Activated CD4-positive, alpha-beta T cell treated with anti-CD3 and anti-CD28 coated beads, Interleukin-2, amount 50 U/mL, for 16 hours (primary cell): ENCODE results near the gene SLC2A13.
"Not testable (repeated sequence)": the region's sequence is repeated elsewhere in the genome, so short reads cannot be mapped to it uniquely, and the experiment has no call there.

Experiments used
- DNase-seq: peaks from one replicate; pipeline ENCODE4 v3.0.0-alpha.2; 2020

The SLC2A13 gene

DNA sequence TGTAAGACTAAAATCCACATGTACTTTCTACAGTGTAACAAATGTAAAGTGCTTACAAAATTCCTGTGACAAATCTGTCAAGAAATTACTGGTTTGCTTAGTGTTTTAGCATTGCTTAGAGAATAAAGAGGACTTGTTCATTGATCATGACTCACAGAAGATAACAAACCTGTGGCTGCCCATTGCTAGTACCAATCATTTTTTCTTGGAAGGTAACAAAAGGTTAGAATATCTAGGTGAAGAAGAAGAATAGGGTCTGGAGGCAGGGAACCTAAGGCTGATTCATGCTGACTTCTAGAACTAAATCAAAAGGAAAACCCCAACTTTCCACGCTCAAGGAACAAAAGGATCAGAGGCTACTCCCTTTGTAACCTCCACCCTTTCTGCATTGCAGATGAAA lies 253.5 kb downstream of the SLC2A13 start:
- no peak for DNase-seq

DNA sequence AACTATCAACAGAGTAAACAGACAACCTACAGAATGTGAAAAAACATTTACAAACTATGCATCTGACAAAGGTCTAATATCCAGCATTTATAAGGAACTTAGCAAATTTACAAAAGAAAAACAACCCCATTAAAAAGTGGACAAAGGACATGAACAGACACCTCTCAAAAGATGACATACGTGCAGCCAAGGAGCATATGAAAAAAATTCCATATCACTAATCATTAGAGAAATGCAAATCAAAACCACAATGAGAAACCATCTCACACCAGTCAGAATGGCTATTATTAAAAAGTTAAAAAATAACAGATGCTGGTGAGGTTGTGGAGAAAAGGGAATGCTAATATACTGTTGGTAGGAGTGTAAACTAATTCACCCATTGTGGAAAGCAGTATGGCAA lies 257.7 kb downstream of the SLC2A13 start:
- DNase-seq, result not testable (repeated sequence)

DNA sequence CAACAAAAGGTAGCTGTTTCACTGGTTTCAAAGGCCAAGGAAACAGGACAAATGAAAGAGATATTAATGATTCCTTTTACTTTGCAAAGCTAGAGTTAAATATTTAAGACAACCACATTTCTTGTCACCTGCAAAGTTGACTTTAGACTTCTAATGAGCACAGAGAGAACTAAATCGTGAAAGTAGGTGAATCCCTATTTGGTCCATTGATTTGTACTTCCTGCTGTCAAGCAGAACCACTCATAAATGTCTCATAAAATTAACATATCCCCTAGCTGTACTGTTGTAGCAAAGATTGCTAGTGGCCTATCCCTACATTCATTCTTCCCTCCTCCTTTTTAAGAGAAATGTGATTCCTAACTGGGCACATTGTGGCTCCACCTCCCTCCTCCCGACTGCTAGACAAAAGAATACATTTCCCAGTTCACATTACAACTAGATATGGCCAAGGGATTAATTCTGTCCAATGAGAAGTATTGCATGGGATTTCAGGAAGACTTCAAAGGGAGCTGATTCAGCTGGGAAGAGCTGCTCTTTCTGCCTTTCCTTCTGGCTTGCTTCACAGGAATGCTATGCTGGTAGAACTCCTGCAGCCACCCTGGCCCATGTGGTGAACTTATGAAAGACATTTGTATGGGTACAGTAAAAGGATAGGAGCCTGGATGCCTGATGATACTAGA lies 258.8 kb downstream of the SLC2A13 start:
- no peak for DNase-seq

DNA sequence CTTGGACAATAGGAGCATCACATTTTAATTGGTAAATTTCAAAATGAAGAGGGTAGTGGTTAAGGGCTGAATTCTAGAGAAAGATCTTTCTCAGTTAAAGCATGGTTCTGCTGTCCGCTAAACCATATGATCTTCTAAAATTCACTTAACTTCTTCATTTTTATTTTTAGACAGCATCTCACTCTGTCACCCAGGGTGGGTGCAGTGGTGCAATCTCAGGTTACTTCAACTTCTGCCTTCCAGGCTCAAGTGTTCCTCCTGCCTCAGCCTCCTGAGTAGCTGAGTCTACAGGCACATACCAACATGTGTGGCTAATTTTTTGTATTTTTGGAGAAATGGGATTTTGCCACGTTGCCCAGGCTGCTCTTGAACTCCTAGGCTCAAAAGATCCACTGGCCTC lies 259.6 kb downstream of the SLC2A13 start:
- DNase-seq, result no peak

DNA sequence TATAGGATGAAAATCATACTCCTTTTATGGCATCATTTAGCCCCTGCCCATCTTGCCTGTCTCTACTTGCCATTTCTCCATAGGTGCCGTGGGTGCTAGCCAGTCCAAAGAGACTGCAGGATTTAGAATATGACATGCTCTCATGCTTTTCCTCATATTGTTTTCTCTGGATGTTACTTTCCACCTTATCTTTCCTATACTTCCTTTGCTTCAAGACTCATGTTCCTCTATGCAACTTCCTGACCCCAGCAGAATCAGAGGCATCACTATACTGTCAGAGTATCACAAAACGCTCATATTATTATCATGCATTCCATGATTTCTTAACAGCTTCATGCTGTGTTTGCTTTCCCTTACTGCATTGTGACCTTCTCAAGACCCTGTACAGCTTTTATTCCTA lies 265.5 kb downstream of the SLC2A13 start:
- DNase-seq, result no peak

DNA sequence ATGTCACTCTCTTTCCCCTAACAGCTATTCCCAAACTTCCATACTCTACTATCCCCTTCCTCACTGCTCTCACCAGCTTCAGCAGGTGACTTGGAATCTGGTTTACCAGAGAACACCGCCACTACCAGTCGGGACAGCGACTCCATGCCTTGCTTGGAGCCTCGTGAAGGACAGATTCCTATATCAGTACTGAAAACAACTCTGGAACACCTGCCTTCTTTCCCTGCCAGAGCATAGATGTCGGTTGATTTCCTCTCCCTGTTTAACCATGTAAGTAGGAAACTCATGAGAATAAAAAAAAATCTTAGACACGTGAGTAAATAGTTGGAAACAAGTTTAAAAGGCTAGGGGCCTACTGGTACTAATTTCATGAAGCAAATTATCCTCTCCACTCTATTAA lies 266.8 kb downstream of the SLC2A13 start:
- no peak for DNase-seq

DNA sequence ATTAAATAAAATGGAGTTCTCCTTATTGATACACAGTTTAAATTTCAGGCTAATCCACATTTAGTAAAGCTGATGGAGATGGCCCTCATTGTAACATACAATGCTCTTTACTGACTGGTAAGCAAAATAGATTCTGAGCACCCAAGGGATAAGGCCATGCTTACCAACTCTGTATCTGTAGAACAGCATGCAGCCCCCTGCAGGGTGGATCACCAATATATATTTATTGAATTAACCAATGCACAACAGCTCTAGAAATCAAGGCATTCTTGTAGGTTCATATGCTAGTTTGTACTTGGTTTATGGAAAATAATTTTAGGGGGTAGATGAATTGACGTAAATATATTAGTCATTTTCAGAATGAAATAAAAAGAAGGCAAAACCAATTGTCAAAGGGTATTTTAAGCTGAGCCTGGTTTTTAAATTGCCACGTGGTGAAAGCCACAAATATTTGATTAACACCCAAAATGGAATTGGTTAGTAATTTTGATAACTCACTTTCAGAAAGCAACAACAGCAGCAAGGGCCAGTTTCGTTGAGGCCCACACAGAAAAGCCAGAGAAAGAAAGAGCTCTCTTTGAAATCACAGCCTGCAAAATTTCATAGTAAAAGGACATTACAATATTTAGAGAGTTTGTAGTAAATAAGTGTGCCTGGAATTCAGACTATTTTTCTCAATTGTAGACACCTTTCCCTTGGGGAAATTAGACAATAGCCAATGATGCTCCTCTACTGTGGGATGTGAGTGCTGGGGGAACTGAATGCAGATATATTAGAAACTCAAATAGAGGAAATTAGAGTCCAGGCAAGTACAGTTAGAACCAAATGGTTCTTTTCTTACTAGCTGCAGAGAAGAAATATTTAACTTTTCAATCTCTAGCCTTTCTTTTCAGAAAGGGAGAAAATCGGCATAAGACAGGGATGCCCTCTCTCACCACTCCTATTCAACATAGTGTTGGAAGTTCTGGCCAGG lies 270.1 kb downstream of the SLC2A13 start:
- DNase-seq, result no peak

DNA sequence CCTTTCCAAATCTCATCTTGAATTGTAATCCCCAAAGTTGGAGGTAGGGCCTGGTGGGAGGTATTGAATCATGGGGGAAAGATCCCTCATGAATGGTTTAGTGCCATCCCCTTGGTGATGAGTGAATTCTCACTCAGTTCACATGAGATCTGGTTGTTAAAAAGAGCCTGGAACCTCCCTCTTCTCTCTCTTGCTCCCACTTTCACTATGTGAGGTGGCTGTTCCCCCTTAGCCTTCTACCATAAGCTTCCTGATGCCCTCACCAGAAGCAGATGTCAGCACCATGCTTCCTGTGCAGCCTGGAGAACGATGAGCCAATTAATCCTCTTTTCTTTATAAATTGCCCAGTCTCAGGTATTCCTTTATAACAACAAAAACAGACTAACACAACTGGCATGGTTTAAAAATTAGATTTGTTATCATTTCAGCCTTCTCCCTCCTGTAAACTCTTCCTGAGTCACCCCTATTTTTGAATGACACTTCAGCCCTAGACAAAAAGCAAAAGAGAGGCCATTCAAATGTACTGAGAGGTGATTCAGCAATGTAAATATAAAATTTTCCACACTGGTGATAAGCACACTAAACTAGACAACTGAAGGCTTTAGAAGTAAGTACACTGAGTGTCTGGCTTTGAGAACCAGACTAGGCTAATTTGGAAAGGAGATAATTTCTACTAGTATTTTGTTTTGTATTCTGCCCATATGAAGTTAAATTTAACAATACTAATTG lies 274.1 kb downstream of the SLC2A13 start:
- DNase-seq, result no peak

DNA sequence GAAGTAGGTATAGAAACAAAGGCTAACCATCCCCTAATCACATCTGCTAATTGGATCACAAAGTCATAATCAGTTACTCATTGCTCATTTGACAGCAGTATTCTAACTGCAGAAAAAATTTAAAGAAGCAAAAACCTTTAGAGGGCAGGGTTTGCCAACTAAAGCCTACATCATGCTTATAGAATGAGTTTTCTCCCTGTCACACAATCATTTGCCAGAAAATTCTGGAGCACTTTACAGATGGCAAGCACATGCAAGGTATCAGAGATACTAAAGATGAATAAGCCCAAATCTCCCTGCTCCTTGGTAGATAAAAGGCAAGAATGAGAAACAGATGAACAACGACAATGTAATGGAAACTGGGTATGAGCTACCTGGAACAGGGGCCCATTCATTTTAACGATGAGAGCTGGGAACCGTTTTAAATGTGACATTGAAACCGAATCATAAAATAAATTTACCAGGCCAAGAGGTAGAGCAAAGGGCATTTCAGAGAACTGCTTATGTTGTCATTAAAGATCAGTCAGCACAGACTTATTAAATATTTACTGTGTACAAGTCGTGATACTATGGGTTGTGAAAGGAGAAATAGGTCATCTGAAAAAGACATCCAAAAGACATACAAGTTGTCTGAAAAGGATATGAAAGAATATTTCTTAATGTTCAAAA lies 274.9 kb downstream of the SLC2A13 start:
- no peak for DNase-seq

DNA sequence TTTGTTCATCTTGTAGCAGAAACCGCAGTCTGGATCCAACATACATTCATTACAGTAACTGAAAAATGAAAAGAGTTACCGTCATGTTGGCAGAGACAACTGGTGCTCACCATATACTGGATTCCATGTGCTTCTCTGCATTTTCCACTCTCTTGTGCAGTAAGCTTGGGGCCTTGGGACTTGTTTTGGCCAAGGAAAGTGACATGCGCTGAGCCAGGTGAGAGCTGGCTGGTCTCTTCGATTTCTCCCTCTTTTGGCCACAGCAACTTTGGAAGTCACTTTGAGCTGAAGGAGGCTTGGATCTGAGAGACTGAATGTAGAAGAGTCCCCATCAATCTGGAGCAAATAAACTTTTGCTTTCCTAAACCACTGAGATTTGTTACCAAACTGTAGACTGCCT lies 275.7 kb downstream of the SLC2A13 start:
- DNase-seq, result no peak

DNA sequence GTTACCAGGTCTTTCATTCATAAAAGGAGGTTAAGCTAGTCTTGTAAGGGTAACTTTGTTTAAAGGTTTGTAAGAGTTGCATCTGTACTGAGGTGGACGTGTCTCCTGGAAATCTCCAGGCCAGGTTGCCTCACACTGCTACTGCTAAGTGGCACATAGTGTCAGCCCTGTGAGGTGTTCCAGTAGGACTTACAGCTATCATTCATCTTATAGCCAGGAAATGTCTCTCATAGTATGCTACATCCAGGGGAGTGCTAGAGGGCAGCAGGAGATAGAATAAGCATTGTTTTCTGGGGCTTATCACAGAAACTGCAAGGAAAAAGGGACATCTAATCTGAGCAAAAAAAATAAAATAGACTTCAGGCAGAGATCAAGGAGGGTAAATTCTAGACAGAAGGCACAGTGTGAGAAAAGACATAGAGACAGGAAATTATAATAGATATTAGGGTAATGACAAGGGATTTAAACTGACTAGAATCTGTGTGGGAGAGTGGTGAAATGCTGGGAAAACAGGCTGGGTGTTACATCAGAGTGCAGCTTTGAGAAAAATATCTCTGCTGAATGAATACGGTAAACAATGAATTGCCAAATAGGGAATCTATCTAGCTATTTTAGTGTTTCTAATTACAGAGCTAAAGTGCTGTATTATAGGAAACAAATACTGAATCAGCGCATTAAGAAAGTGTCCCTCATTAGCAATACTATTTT lies 281.2 kb downstream of the SLC2A13 start:
- no peak for DNase-seq

DNA sequence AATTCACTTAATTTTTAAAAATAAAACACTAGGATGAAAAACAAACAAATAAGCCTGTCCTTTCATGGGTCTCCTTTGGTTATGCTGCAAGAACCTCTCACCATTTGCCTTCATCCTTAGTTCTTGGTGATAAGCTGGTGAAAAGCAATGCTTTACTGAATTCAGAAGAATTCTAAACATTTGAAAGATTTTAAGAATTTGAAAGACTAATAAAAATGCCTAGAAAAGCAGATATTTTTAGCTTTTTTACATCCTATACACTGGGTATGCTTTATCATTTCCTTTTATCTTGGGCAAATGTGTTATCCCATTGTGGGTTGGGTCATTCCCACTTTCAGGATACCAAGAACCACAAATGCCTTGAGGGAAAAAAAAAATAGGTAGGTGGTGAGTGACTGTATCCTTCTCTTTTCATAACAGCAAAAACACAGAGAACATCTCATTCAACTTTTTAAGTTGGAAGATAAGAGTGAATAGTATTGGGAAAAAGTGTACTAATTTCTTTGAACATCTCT lies 289.2 kb downstream of the SLC2A13 start:
- no peak for DNase-seq

DNA sequence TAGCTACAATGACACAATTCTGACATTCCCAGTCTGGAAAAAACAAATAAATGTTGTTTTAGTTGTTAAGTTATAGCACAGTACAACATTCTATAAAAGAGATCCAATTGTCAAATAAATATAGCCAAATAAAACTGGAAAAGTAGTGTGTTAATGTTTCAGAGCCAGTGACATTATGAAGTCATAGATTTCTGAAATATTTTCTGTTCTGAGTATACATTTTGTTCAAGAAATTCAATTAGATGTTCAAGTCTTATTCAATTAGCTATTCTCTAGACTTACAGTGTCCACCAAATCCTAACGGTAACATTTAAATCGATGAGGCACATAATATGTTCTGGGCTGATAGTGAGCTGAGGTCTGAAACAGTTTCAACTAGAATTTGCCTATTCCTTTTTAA lies 290.1 kb downstream of the SLC2A13 start:
- DNase-seq, result no peak

DNA sequence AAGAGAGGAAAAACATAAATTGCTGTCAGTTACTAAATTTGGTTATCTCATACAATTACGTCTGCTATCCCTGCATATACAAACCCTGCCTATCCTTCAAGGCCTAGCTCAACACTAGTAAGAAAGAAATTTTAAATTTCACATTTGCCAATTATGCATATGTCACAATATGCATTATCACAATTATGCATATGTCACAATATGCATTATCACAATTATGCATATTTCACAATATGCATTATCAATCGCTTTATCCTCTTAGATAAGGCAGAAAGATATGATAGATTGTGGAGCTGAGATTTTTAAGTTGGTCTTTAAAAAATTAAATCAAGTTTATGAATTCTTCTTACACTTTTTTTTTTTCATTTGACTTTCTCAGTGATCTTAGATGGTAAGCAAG lies 291.3 kb downstream of the SLC2A13 start:
- DNase-seq, result no peak

DNA sequence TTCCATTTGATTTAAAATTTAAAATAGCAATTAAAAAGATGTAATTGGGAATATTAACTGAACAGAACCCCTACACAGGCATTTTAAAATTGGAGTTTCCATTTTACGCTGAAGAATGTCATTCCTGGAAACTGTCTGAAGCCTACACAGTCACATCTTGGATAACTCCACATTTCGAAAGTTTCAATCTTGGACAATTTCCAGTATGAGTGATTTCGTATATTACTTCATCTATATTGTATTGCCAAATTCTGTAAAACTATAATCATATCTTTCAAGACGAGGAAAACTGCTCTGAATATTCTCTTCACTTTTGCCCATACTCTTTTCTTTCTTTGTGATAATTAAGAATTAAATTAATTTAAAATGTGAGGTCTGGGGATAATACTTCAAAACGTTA lies 292.1 kb downstream of the SLC2A13 start:
- DNase-seq, result no peak

DNA sequence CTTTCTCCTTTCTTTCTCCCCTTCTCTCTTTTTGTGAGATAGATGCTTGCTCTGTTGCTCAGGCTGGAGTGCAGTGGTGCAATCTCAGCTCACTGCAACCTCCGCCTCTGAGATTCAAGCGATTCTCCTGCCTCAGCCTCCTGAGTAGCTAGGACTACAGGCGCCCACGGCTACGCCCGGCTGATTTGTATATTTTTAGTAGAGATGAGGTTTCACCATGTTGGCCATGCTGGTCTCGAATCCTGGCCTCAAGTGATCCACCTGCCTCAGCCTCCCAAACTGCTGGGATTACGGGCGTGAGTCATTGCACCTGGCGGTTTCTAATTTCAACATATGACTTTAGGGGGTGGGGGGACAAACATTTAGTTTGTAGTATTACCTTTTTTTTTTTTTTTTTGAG lies 293.4 kb downstream of the SLC2A13 start:
- not testable (repeated sequence) for DNase-seq

DNA sequence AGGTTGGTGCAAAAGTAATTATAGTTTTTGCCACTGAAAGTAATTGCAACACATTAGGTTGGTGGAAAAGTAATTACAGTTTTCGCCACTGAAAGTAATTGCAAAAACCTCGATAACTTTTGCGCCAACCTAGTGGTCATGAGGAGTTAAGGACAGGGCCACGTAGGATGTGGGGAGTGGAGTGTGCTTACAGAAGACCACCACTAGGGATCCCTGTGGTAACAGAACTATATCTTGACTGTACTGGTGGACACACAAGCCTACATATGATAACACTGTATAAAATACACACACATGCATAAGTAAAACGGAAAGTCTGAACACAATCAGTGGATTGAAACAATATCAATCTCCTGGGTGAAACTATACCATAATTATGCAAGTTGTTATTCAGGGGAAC lies 298.8 kb downstream of the SLC2A13 start:
- peak; percentile 7 for DNase-seq

DNA sequence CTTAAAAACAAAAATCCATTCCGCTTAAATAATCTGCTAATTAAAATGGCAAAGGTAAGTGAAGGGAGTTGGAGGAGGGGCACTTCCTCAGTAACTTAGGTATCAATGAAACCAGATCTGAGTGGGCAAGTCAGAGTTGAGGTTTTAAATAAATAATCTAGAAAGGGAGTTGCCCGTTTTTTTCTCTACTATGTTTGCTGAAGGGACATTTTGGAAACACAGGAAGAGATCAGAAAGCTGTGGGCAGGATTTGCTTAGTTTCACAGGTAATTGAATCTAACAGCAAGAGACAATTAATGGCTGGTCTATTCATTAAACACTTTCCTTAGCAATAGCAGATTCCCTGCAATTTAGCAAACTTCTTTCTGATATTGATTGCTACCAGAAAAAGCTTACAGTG lies 300.2 kb downstream of the SLC2A13 start:
- no peak for DNase-seq

DNA sequence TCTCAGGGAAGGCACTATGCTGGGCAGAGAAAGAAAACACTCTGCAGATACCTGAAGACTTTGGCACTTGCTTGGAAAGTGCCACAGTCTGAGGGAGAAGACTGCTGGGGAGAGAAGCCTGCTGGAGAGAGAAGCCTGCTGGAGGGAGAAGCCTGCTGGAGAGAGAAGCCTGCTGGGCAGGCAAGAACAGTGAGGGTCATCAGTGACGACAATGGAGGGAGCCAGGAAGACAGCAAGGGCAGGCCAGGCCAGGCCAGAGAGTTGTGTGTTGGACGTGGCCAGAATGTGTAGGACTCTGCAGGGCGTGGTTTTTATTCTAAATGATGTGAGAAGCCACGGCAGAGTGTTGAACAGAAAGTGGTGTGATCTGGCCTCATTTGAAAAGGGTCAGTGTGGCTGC lies 301.0 kb downstream of the SLC2A13 start:
- DNase-seq, result no peak

DNA sequence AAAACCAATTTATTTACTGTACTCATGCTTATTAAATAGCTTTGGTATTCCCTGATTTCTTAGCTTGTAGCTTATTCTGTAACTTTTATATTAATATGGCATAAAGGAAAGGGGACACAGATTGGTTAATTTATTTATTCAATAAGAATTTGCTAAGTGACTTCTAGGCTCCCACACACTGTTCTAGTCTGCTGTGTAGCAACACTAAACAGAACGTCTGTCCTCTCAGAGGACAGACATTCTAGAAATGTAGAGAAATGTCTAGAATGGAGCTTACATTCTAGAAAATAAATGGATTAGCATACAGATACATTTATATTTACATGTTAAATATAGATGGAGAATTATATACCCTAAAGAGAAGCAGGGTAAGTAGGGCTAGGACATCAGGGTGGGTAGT lies 301.4 kb downstream of the SLC2A13 start:
- no peak for DNase-seq

DNA sequence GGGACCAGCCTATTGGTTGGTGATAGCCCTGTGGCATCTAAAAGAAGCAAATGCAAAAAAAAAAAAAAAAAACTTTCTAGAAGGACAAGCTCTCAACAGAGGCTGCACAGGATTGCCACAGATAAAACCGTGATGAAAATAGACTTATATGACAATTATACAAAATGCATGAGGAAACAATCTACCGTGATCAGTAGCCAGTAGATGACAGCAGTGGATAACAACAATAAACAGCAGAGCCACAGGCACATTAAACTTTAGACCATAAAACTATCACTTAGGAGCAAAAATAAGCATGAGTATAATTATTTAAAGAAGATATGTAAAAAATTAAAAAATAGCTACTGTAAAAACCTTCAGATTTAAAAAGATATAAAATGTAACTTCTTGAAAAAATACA lies 302.7 kb downstream of the SLC2A13 start:
- no peak for DNase-seq

DNA sequence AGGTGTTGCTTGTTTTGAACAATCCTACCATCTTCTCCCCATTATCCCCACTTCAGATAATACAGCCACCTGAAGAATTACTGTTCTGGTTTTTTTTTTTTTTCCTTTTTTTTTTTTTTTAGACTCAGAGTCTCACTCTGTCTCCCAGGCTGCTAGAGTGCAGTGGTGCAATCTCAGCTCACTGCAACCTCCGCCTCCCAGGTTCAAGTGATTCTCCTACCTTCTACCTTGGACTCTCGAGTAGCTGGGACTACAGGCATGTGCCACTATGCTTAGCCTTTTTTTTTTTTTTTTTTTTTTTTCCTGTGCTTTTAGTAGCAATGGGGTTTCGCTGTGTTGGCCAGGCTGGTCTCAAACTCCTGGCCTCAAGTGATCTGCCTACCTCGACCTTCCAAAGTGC lies 306.9 kb downstream of the SLC2A13 start:
- no peak for DNase-seq
